ENCODE data around the gene RAI14.

- TF ChIP-seq CTCF (IDR thresholded peaks at IDR 0.05), result no peak
- TF ChIP-seq POLR2A (IDR thresholded peaks at IDR 0.05), result no peak
Measured at GRCh38 chr5:34697308-34698108, 41.4 kb downstream of the RAI14 start.

Measured in heart left ventricle (tissue), 13 donors.